T-helper 9 cell (primary cell): ENCODE data around the gene PGLYRP4.

Experiments
- DNase-seq: peaks from one replicate; pipeline ENCODE4 v3.0.0-alpha.2; 2020
- total RNA-seq, 2 donors: gene quantifications; one replicate each; lab custom pipeline; 2026; lab: John Stamatoyannopoulos, UW

Gene PGLYRP4
- 0 reads per million in 2 donors for total RNA-seq

DNA sequence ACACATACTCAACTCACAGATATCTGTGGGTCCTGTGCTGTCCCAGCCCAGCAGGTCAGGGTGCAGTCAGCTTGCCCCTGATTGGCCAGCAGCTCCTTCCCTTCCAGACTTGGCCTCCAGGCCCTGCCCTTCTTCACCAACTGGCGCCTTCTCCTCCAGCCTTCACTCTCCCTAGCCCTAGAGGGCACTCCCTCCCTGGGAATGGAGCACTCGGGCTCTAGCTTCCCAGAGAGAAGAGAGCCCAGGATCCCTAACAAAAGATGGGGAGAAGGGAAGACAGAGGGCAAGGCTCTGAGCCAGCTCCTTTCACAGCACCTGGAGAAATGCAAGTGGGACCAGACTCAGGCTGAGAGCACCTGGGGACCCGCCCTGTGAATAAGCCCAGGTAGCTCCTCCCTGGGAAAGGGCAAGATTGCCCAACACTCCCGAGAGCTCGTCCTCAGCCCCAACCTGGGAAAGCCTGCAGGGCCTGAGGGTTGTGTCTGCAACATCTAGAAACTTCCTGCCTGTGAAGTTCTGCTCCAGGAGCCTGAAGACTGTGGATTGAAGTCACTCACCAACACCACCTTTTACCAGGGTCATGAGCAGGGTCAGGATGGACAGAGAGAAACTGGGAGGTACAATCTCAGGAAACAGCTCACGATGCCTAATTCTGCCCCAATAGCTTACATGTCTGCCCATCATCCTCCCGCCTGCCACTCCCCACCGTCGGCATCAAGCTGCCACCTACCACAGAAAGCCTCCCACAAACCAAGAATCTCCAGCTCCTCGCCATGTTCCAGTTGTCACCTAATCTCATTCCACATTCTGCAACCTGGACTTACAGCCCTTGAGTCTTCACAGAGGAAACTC lies at the start of gene PGLYRP4:
PGLYRP4 (minus strand) TSS at position 331 of the 852 bp plus-strand sequence. CDS start 909 bp downstream, outside the sequence.
- DNase-seq, result no peak

DNA sequence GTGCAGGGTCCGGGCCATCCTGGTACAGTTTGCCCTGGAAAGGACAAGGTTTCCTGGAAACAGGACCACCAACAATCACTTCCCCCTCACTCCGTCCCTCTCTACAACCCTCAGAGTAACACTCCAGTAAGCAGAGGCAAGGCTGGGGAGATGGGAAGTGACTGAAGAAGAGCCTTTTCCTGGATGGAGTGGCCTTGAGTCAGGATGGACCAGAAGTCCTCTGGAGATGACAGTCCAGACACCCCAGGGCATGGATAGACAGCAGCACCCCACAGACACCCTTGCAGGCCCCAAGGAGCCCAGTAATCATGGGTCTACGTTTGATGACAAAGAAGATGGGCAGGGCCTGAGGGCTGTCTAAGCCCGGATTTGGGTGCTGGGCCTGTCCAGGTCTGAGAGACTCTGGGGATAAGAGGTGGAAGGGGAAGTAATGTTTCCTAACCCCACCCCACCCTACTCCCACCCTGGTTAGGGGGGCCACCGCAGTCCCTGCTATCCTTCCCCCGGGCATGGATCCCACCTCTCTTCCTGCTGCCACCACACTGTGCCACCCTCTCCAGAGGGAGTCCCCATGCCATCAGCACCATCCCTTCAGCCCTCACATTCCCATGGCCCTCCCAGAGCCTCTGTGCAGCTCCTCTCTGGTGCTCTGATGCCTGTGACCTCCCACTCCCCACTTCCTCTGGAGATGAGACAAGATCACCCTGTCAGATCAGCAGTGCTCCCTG lies 49.4 kb upstream of the PGLYRP4 start:
- no peak for DNase-seq

DNA sequence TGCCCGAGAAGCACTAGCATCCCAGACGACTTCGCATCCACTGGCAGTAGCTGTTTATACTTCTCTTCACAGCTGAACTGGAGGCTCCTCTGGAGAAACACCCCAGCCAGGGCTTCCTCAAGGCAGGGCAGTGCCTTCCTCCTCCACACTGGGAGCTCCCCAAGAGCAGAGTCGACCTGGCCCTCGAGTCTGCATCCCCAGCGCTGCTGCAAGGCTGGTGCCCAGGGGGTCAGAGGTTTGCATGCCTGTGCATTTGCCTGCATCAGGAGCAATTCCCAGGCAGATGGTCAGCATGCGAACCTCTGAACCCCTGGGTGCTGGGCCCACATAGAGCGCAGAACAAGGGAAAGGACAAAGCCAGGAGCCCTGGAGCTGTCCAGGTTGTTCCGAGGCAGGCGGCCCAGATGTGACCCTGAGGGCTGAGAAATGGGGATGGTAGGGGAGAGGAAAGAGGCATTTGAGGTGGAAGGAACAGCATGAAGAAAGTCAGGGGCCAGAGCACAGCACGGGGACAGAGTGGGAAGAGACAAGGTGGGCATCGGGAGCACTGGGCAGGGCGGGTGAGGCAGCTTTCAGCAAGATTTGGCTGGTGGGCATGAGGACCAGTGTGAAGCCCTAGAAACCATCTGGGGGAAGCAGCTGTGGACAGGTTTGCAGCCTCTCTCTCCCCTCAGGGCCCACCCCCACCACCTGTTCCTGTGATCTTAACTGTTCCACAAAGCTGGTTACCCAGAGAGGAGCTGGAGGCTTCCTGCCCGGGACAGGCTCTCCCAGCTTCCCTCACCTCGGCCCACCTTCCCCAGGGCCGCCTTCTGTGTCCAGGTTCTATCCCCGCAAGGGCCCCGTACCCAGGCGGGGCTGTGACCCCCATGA lies 48.6 kb upstream of the PGLYRP4 start:
- DNase-seq, result no peak

DNA sequence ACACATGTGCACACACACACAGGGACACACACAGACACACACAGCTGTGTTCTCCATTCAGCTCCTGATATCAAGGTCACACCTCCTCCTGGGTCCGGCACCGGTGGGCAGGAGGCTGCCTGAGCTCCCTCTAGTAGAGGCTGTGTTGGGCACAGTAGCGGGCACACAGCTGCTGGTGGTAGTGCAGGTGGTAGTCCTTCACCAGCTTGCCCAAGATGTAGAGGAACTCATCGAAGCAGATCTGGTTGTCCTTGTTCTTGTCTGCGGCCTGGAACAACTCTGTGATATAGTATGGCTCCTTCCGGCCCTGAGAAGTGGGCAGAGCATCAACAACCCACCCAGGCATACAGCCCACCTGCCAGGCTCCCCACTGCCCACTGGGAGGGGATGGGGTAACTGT lies 47.8 kb upstream of the PGLYRP4 start:
- DNase-seq, result no peak

- DNase-seq, result no peak
Observed at GRCh38 chr1:153395776-153396175, 47.1 kb upstream of the PGLYRP4 start.

DNA sequence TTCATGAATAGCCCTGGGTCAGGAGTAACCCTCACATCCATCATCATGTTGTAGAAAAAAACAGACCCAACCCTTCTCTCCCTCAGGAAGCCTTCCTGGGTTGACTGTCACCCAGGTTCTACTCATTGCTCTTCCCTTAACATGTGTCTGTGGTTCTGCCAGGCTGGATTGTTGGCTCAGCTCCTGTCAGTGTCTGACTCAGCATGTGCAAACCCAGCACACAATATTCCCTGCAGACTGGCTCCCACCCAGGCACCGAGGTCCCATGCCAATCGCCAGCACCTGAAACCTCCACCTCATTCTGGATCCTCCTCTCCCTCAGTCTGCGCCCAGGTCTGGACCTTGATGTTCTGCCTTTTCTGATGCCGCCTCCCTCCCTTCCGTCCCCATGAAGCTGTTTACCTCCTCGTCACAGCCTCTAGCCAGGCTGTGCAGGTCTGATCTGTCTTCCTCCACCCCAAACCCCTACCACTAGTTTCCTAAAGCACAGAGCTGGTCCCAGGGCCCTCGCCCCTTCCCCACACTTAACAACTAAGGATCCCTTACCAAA lies 46.6 kb upstream of the PGLYRP4 start:
- no peak for DNase-seq

- no peak for DNase-seq
Observed at GRCh38 chr1:153394391-153394790, 45.8 kb upstream of the PGLYRP4 start.

GRCh38 chr1:153393926-153394325 lies 45.3 kb upstream of the PGLYRP4 start:
- no peak for DNase-seq

DNA sequence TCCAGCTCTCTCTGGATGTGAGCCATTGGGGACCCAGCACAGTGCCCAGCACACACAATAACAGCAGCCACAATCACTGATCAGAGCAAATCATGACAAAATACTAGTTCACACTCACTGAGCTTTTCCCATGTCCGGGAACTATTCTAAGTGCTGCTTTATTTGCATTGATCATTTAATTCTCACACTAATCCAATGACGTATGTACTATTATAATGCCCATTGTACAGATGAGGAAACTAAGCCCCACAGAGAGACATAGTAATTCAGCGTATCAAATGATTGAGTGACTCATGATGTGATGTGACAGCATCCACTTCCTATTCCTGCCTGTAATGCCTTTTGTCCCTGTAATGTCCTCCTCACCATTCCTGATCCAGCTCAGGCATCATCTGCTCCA lies 44.2 kb upstream of the PGLYRP4 start:
- DNase-seq, result no peak

DNA sequence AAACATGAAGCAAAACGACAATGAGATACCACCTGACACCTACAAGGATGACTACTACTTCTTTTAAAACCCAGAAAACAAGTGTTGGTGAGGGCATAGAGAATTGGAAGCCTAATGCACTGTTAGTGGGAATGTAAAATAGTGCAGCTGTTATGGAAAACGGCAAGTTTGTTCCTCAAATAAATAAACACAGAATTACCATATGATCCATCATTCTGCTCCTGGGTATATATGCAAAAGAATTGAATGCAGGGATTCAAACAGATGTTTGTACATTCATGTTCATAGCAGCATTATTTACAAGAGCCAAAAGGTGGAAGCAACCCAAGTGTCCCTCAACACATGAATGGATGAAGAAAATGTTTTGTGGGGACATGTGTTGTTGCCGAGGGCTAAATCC lies 43.6 kb upstream of the PGLYRP4 start:
- no peak for DNase-seq

DNA sequence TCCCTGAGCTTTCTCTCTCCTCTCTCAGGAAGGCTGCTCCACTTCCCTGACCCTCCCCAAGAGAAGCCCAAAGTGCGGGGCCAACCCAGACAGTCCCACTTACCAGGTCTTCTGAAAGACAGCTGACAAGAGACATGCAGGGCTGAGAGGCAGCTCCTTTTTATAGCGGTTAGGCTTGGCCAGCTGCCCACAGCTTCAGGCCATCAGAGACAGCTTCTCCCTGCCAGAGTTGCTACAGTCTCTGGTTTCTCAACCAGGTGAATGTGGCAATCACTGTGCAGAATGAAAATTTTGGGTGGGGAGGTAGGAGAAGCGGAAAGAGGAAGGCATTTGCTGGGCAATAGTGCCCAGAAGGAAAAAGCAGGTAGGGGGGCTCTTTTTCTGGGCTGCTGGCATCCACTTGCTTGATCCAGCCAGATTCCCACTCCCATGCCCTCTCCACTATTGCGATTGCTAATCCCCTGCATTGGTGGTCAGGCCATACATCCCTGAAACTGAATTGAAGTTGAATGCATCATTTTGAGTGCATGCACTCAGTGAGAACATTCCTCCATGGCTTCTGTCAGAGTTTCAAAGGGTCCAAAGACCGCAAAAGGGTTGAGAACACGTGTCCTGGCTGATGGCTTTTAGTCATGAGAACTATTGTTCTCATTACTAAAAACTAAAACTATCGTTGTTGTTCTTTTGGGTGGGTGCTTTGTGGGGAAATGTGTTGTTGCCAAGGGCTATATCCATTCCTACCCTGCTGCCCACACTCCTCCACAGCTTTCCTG lies 42.5 kb upstream of the PGLYRP4 start, which contains the start of gene S100A8:
S100A8 (minus strand) TSS at position 136 of the 773 bp plus-strand sequence. CDS start 538 bp downstream, outside the sequence.
- DNase-seq, result no peak

DNA sequence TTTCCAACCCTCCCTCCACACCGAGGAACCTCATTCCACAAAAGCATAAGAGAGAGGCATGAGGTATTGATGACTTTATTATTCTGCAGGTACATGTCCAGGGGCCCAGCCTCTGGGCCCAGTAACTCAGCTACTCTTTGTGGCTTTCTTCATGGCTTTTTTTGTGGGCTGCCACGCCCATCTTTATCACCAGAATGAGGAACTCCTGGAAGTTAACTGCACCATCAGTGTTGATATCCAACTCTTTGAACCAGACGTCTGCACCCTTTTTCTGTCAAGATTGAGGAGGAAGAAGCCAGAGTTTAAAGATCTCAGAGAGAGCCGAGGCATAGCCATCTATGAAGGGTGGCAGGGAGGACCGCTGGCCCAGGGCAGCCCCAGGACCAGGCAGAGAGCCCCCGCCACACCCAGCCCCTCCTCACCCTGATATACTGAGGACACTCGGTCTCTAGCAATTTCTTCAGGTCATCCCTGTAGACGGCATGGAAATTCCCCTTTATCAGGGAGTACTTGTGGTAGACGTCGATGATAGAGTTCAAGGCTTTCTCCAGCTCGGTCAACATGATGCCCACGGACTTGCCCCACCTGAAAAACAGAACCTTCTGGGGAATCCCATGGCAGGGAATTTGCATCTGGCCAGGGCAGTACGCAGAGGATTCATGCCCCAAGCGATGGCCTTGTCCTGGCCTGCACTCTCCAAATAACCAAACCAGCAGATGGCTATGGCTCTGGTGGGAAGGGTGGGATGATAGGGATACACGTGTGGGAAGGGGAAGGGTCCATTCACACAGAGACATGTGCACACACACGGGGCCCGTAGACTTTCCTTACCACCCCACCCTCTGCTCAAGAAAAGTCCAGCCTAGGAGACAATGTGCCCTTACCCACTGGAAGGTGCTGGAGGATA lies 41.6 kb upstream of the PGLYRP4 start:
- no peak for DNase-seq

DNA sequence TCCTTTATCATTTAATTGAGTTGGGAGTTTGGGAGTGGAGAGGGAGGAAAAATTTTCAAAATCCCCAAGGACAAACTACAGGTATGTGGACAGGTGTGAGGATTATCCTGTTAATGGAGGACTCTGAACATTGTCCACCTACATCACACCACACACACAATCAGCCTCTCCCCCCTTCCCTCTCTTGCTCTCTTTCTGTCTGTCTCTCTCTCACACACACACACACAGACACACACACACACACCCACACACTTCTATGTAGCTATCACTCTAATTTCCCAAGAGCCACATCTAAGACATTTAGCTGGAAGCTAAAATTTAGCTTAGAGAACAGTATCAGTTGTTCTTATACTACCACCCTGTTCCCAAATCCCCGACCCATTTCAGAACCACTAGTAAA lies 40.8 kb upstream of the PGLYRP4 start:
- no peak for DNase-seq

DNA sequence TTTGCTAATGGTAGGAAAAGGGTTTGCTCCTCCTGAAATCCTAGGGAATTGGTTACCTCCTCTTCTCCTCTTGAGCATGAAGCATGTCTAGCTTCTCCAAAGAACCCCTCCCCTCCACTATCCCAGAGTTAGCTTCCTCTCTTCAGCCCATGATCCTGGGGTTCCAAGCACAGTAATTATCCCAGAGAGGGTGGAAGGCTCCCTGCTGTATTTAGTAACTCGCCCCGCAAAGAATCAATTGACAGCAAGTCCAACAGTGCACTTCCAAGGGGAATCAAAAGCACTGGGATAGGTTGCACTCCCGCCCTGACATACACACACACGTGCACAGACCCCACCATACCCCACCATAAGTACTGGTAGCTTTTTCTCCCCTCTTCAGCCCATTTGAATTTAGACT lies 39.1 kb upstream of the PGLYRP4 start:
- DNase-seq, result no peak

DNA sequence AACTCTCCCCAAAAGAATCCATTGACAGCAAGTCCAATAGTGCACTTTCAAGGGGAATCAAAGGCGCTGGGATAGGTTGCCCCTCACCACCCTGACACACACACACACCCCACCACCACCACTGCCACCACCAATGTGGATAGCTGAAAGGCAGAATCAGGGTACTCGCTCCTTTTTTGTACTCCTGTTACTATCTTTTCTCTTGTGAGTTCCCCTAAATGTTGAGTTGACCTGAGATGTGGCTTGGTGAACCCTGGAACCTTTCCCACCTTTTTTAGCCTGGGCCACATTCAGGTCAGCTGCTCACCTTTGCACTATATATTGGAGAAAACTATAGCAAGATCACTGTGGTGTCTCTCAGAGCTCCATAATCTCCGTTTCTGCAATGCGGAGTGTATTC lies 38.4 kb upstream of the PGLYRP4 start:
- DNase-seq, result no peak

DNA sequence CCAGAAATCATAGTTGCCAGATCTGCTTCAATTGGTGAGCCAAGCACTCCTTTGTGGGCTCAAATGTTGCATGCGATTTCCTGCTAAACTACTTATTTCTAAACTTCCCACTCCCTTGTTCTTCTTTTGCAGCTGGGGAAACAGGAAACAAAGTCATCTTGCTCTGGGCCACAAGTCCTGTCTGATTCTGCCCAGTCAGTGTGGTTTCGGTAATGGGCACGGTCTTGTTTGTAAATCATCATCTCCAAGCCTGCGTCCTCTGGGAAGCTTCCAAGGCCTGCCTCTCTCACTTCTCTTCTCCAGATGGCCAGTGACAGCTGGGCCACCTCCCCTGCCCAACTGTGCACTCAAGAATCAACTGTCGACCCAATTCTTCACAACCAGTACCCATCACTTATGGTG lies 37.9 kb upstream of the PGLYRP4 start:
- no peak for DNase-seq

DNA sequence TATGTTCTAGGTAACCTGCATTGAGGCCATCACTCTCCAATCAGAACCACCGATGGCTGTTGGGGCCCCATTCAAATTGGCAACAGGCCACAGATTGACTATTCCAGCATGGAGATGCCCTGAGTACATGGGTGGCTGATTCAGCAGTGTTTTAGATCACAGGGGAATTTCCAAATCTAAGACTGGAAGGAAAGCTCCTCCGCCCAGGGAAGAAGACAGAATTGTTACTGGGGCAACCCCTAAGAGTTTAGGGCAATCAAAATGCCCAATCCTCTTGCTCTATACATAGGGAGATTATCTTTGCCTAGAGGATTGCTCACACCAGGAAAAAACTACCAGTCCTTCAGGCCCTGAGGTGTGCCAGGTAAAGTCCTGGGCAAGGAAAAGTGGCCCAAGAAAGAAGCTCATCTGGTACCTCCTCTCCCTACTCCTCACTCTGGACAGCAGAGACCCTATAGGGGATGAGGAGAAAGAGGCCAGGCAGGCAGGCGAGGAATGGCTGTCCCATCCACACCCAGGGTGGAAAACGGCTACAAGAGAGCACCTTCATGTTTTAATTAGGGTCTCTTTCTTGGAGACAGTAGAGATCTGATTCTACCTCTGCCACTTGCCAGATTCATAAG lies 36.4 kb upstream of the PGLYRP4 start:
- no peak for DNase-seq

DNA sequence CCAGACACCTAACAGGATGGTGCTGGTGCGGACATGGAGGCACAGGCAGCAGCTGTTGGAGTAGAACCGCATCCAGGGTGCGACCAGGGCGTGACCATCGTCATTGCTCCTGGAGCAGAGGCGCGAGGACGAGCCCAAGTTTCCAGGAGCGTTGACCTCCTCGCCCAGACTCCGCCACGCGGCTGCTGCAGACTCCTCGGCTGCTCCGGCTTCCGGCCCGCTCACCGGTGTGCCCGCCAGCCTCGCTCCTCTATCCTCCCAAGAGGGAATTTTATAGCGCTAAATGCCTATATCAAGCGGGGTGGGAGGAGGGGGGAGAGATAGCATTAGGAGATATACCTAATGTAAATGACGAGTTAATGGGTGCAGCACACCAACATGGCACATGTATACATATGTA lies 32.1 kb upstream of the PGLYRP4 start:
- no peak for DNase-seq

DNA sequence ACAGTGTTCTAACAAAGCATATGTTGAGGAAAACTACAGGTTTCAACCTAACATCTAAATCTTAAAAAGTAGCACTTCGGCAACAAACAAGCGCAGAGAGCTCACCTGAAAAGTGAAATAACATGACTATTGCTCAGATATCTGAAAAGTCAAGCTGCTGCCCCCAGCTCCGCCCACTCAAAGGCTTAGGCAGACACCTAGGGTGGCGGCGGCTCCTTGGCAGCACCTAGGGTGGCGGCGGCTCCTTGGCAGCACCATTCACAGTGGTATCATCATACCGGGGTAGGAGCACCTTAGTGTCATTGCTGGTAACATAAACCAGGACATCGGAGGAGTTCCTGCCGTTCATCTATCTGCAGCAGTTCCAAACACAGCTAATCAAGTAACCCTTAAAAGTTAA lies 30.9 kb upstream of the PGLYRP4 start:
- no peak for DNase-seq

GRCh38 chr1:153375511-153375910 lies 26.9 kb upstream of the PGLYRP4 start, which contains the start of gene S100A12:
TSS of gene S100A12 (minus strand) at chr1:153375621. CDS start at chr1:153374592, 1,029 bp downstream.
- no peak for DNase-seq
